Fibroblast of skin of left quadriceps (primary cell): ENCODE results near the gene AOPEP.
A peak's percentile ranks its signal among the peaks of the same experiment; 100 is the strongest.

ENCODE experiments used
- DNase-seq, 2 experiments: peaks; one replicate each; pipeline ENCODE4 v3.0.0-alpha.2; 2013; ENCODE audit warnings: low read depth in 2 of 2

The AOPEP gene

GRCh38 chr9:94916956-94917355, 190.5 kb downstream of the AOPEP start:
- no peak for DNase-seq

- no peak for DNase-seq
Observed at GRCh38 chr9:94918038-94918753, 191.7 kb downstream of the AOPEP start.

DNA sequence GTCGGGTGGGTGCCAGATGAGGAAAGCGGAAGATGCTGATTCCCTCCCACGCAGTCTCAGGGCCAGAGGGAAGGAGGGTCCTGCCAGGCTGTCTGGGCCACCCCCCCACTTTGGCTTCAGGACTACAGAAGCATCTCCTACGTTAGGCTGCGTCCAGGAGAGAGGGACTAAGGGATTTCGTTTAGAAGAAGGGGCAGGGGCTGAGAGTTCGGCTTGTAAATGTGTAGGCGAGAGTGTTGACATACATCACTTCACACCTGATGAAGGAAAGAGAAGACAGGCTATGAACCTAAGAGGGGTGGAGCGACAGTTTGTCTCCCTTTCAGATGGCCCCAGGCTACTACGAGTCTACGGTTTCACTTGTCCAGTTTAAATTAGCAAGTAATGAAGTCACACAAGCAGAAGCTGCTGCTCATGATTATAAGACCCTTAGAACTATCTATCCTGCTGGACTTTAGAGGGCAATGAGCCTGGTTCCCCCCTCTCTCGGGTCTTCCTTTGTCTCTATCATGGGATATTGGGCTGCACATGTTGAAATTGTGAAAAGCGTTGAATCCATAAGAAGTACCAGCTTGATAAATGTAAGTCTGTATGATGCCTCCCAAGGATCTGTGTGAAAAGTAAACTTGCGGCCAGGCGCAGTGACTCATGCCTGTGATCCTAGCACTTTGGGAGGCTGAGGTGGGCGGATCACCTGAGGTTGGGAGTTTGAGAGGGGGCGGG, 193.0 kb downstream of the AOPEP start:
- DNase-seq = no peak

DNA sequence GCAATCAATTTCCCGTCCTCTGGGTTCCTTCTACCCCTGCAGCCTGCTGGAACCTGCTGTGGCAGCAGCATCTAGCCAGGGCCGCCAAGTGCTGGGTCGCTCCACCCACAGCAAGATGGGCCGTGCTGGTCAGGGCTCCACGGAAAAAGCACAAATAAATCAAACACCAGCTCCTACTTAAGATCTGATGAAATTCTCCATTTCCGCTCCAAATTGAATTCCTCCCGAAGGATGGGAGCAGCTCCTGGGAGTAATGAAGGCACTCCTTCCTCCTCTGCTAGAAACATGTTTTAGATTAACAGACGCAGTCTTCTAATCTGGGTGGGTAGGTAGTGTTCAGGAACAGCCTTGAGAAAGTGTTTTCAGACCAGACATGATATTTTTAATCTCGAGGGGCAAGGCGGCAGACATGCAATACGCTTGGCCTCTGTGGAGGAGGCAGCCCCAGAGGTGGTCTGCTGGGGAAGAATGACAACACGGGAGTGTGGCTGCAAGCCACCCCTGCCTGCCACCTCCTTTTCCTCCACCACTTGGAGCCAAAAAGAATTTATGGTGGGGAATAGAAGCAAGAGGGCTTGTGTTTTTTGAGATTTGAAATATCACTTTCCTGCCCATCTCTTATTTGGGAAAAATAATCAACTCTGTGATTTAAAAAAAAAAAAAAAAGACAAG, 194.1 kb downstream of the AOPEP start:
- peak; percentile 91 to 92 for DNase-seq

DNA sequence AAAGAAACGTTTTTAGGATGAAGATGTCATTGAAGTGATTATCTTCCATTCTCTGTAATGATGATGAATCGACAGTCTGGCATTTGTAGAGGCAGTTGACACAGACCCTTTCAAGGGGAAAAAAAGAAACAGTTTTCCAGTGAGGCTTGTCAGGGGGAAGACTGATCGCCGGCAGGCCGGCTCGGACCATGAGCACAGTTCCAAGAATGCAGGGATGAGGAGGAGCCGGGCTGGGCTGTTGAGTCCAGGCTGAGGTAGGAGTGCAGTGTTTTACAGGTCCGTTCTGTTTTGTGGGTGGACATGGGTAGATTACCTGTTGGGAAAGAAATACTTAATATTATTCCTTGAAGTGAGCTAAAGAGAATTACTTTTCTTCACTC, 194.6 kb downstream of the AOPEP start:
- DNase-seq = peak in 1 of 2 experiments; percentile 65

GRCh38 chr9:94921656-94922055, 195.2 kb downstream of the AOPEP start:
- DNase-seq = no peak

GRCh38 chr9:94922098-94922607, 195.7 kb downstream of the AOPEP start:
- peak; percentile 86 to 89 for DNase-seq

- no peak for DNase-seq
Observed at GRCh38 chr9:94922691-94923107, 196.2 kb downstream of the AOPEP start.

DNA sequence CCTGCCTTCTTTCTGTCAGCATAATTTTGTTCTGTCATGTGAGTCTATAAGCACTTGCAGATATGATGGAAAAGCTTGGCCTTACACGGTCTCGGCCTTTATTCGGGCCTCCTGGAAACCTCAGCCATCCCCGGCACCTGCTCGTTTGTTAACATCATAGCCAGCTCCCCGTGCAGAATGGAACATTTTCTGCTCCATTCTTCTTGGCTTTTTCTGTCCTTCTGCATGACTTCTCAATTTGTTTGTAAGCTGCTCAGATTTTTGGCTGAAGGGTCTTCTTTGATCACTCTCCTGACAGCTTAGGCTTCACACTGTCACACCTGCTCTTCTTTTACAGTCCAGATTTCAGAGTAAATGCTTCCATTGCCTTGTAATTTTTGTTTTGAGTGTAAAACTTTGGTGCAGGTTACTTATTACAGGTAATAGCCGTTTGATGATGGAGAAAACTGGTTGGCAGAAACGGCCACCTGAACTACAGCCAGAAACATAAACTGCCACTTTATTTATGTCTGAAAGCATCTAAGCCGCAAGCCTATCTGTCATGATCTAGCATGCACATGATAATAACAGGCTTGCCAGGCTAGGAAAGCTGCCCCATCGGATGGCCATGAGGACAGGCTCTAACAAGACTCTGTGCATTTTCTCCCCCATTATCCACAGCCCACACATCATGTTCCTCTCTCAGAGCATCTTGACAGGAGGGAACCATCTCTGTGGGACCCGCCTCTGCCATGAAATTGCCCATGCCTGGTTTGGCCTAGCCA, 197.0 kb downstream of the AOPEP start:
- no peak for DNase-seq

- DNase-seq = no peak
Observed at GRCh38 chr9:94925751-94926430, 199.4 kb downstream of the AOPEP start.

DNA sequence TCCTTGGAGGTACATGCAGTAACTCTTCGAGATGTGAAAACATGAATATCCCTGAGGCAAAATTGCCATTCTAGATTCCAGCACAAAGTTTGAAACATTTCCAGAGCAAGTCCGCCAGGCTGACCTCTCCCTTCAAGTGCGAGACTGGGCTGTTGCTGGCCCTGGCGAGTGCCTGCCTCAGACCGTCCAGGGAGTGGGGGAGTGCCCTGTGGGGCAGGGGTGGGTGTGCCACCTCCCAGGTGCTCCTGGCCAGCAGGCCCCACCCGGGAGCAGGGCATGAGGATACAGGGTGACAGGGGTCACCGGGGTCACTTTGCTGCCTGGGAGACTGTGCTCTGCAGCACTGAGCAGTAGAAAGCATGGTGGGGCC, 199.9 kb downstream of the AOPEP start:
- DNase-seq = no peak

DNA sequence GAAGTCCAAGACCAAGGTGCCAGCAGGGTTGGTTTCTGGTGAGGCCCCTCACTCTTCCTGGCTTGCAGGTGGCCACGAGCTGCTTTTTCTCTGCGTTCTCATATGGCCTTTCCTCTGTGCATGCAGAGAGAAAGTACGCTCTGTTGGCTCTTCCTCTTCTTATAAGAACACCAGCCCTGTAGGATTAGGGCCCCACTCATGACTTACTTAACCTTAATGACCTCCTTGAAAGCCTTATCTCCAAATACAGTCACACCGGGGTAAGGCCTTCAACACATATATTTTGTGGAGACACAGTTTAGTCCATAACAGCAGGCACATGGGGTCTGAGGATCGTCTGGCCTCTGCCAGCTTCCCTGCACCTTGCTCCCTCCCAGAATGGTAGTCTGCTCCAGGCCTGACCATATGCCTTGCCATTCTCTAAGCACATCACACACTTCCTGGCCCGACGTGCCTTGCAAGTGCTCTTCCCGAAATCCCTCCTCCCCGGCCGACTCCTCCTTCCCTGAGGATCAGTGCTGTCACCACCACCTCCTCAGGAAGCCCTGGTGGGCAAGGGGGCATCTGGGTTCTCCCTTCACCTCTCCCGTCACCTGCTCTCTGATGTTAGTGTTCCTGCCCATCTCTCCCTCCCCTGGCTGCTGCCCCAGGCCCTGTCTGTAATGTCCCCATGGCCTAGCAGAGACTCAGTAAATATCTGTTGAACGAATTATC, 200.7 kb downstream of the AOPEP start:
- DNase-seq = no peak

DNA sequence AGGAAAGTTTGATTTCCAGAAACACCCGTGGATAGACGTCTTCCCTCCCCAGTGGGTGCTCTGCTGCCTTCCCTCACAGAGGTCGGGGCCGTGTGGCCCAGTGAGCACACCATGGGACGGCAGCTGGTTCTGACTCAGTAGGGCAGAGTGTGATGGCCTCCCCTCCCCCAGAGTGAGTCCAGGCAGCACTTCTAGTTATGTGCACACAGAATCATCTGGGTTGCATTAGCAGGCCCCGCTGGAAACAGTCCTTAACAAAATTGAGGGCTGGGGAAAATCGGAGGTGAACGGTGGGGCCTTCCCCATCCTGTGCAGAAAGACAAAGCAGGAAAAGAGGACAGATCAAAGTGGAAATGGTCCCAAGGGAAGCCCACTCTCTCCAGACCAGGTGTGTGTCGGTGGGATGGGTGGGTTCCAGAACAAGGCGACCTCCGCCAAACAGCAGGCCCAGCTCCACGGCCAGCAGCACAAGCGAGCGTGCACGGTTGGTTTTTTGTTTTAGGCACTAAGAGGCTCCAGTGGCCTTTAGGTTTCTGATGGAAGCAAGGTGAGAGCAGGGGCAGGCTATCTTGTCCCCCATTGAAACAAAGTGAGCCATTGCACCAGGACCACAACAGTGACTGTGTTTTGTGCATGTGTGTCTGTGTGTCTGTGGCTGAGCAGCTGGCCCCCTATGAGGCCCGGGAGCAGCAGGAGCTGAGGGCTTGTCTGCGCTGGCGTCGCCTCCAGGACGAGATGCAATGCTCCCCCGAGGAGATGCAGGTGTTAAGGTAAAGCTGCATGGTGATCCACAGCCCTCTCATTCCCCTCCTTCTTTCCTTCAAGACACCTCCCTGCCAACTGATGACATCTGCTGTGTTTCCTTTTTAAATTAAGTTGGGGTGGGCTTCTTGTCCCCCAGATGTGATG, 201.5 kb downstream of the AOPEP start:
- no peak for DNase-seq

- no peak for DNase-seq
Observed at GRCh38 chr9:94928691-94929368, 202.3 kb downstream of the AOPEP start.

DNA sequence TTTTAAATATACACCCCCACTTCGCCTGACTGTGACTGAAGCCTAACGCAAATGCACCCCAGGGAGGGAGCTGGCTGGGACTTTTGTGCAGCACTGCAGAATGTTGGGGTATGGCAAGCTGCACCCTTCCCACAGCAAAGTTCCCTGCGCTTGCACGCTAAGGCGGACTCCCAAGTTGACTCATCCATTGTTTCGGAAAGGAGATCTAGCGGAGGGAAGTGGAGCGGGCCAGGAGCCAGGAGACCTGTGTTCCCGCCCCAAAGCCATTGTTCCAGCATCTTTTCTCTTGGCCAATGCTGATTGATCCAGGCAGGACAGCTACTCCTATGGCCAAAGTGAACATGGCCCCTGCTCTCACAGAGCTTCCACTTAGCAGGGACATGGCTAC, 202.9 kb downstream of the AOPEP start:
- DNase-seq = no peak

DNA sequence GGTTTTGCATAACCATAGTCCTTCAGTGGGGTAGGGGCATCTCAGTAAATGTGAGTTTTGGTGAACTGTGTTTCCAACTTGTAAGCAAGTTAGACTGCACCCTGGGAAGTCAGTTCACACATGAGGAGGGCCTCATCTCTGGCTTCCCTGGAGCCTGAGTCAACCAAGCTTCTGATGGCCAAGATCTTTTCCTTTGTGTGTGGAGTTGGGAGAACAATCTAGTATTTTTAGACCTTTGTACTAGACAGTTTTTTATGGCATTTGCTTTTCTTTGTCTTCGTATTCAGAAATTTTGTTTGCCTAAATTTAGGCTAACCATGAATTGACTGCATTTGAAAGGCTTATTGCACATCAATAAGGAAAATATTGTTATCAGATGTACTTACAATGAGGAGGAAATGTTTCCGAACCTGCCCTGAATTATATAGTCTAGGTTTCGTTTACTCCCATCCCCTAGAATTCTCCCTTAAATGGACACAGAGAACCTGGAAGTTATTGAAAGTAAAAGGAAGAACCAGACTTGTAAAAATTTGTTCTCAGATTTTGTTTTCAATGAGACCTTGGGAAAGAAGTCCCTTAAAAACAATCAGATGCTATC, 204.6 kb downstream of the AOPEP start:
- DNase-seq = no peak

- DNase-seq = no peak
Observed at GRCh38 chr9:94931740-94932139, 205.2 kb downstream of the AOPEP start.

GRCh38 chr9:94932652-94933510, 206.4 kb downstream of the AOPEP start:
- DNase-seq = no peak
